HEK293T (cell line): ENCODE data around the gene JARID2.

Experiments used
- CTCF ChIA-PET: fragments of 350-600 bp; formaldehyde crosslinking; extraction: SDS; loops from one replicate; lab custom pipeline; 2021; ENCODE audit warnings: antibody characterized with exemption, inconsistent platforms; lab: Yijun Ruan, JAX
- POLR2A ChIA-PET: fragments of 350-600 bp; formaldehyde crosslinking; extraction: SDS; loops from one replicate; lab custom pipeline; 2020; ENCODE audit warnings: antibody characterized with exemption, inconsistent platforms; lab: Yijun Ruan, JAX
- DNase-seq: peaks from one replicate; pipeline ENCODE4 v3.0.0; 2012; ENCODE audit warnings: mixed read lengths; ENCODE audit errors: extremely low spot score
- ARNT ChIP-seq: fragments of 450-650 bp; IDR thresholded peaks from 2 replicates; pipeline ENCODE4 v1.6.1; 2017; ENCODE audit warnings: mild to moderate bottlenecking
- BHLHE40 ChIP-seq: fragments of 450-650 bp; IDR thresholded peaks from 2 replicates; pipeline ENCODE4 v1.6.1; 2016; ENCODE audit warnings: mild to moderate bottlenecking, moderate library complexity, borderline replicate concordance
- CTBP1 ChIP-seq: fragments of 450-650 bp; IDR thresholded peaks from 2 replicates; pipeline ENCODE4 v1.6.1; 2016; ENCODE audit warnings: borderline replicate concordance
- ELF4 ChIP-seq: fragments of 450-650 bp; IDR thresholded peaks from 2 replicates; pipeline ENCODE4 v1.6.1; 2017; ENCODE audit warnings: antibody characterized with exemption
- FOXA1 ChIP-seq: fragments of 450-650 bp; IDR thresholded peaks from 2 replicates; pipeline ENCODE4 v1.6.1; 2016; ENCODE audit warnings: mild to moderate bottlenecking
- FOXK2 ChIP-seq: fragments of 450-650 bp; IDR thresholded peaks from 2 replicates; pipeline ENCODE4 v1.6.1; 2016; ENCODE audit warnings: mild to moderate bottlenecking
- FOXM1 ChIP-seq: fragments of 450-650 bp; IDR thresholded peaks from 2 replicates; pipeline ENCODE4 v1.6.1; 2017; ENCODE audit warnings: mild to moderate bottlenecking, borderline replicate concordance
- HDGF ChIP-seq: fragments of 450-650 bp; IDR thresholded peaks from 2 replicates; pipeline ENCODE4 v1.6.1; 2017; ENCODE audit warnings: antibody characterized with exemption, borderline replicate concordance
- L3MBTL2 ChIP-seq: fragments of 450-650 bp; conservative IDR thresholded peaks from 2 replicates; pipeline ENCODE4 v1.6.1; 2016; ENCODE audit warnings: mild to moderate bottlenecking
- LEF1 ChIP-seq: fragments of 450-650 bp; IDR thresholded peaks from 2 replicates; pipeline ENCODE4 v1.6.1; 2017; ENCODE audit warnings: mild to moderate bottlenecking, borderline replicate concordance
- NFRKB ChIP-seq: fragments of 450-650 bp; IDR thresholded peaks from 2 replicates; pipeline ENCODE4 v1.6.1; 2016; ENCODE audit warnings: mild to moderate bottlenecking, moderate library complexity
- PKNOX1 ChIP-seq: fragments of 450-650 bp; IDR thresholded peaks from 2 replicates; pipeline ENCODE4 v1.6.1; 2016
- SP1 ChIP-seq: fragments of 450-650 bp; IDR thresholded peaks from 2 replicates; pipeline ENCODE4 v1.6.1; 2017
- SUZ12 ChIP-seq: fragments of 450-650 bp; IDR thresholded peaks from 2 replicates; pipeline ENCODE4 v1.6.1; 2016; ENCODE audit warnings: mild to moderate bottlenecking
- TARDBP ChIP-seq: fragments of 450-650 bp; IDR thresholded peaks from 2 replicates; pipeline ENCODE4 v1.6.1; 2016
- ZNF384 ChIP-seq: fragments of 450-650 bp; IDR thresholded peaks from 2 replicates; pipeline ENCODE4 v1.6.1; 2016

Gene JARID2

GRCh38 chr6:15501826-15502445, 256.1 kb downstream of the JARID2 start:
- ChIA-PET POLR2A (no interaction called here), CTCF (no interaction called here)
- DNase-seq: no peak
- TF ChIP-seq FOXM1: no peak
- TF ChIP-seq PKNOX1: no peak
- TF ChIP-seq SUZ12: no peak
- no peak for TF ChIP-seq ZNF384

- no peak for DNase-seq
- CTCF ChIA-PET: no interaction called here
Measured at GRCh38 chr6:15502446-15503345, 256.8 kb downstream of the JARID2 start.

GRCh38 chr6:15503346-15503680, 257.4 kb downstream of the JARID2 start:
- CTCF ChIA-PET: no interaction called here
- no peak for DNase-seq
- POLR2A ChIA-PET: no interaction called here
- TF ChIP-seq ARNT (no peak), TARDBP (no peak), SP1 (no peak), FOXM1 (no peak), HDGF (no peak), SUZ12 (no peak), FOXK2 (no peak), ZNF384 (no peak), NFRKB (no peak), LEF1 (no peak), FOXA1 (no peak), PKNOX1 (no peak), L3MBTL2 (no peak), ELF4 (no peak)

More at GRCh38 chr6:15502446-15503345, 256.8 kb downstream of the JARID2 start:
- POLR2A ChIA-PET: no interaction called here
- TF ChIP-seq SP1: no peak
- TF ChIP-seq PKNOX1: no peak
- TF ChIP-seq ARNT: no peak
- TF ChIP-seq SUZ12: no peak
- TF ChIP-seq BHLHE40: no peak
- TF ChIP-seq FOXM1: no peak
- TF ChIP-seq LEF1: no peak
- TF ChIP-seq L3MBTL2: no peak
- no peak for TF ChIP-seq ZNF384
- TF ChIP-seq TARDBP: no peak
- no peak for TF ChIP-seq NFRKB
- no peak for TF ChIP-seq CTBP1
- TF ChIP-seq HDGF: no peak

GRCh38 chr6:15504040-15504495, 258.2 kb downstream of the JARID2 start:
- no peak for DNase-seq
- TF ChIP-seq L3MBTL2 (no peak), ELF4 (no peak), SUZ12 (no peak), ZNF384 (no peak), TARDBP (no peak), ARNT (no peak), HDGF (no peak)
- POLR2A ChIA-PET: no interaction called here
- CTCF ChIA-PET: no interaction called here

- TF ChIP-seq PKNOX1 (no peak), L3MBTL2 (no peak), BHLHE40 (no peak), ZNF384 (no peak), CTBP1 (no peak), ARNT (no peak), FOXM1 (no peak), ELF4 (no peak)
- CTCF ChIA-PET: no interaction called here
- POLR2A ChIA-PET: no interaction called here
Measured at GRCh38 chr6:15504581-15505350, 258.9 kb downstream of the JARID2 start.

More at GRCh38 chr6:15504581-15505350, 258.9 kb downstream of the JARID2 start:
- DNase-seq: no peak
